ENCODE measurements around the gene SH3RF2. TPM values are rescaled to one million over a fixed set of nuclear protein-coding genes. Genes with fewer than 3 reads are reported as not detected.

Gene SH3RF2
- total RNA-seq, 4 donors from 2014 or later, result 0.26 to 4.1 (median 1.8) TPM

DNA sequence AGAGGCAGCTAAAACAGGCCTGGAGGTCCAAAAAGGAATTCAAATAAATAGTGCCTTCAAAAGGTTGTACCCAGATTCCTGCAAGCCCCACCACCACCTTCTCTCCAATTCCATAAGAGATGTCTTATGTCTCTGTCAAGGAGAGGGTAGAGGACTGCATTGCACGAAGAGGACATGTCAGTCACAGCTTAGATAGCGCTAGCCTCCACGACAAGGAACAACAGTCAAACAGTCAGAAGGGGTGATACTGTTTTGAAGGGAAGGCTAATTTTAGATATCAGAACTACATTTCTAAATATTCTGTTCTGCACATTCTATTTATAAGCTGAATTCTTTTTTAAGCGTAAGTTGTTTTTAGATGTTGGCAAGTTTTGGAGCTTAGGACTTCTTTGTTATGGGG, 134.8 kb downstream of the SH3RF2 start:
- Histone ChIP-seq H3K4me1 (no peaks in the 10 kb centered on the region), H3K4me3 (no peak overlapping the region), H3K27ac (no peak overlapping the region), H3K36me3 (no peaks in the 10 kb centered on the region), H3K9me3 (no peaks in the 10 kb centered on the region), H3K27me3 (no peaks in the 10 kb centered on the region)
- intact Hi-C loops (cut with DNase I; ENCODE audit: low total_unique reads), result no loop called here
- no peak for DNase-seq
- no peak for TF ChIP-seq POLR2A (IDR thresholded peaks at IDR 0.05)
- TF ChIP-seq, protein P1, sequence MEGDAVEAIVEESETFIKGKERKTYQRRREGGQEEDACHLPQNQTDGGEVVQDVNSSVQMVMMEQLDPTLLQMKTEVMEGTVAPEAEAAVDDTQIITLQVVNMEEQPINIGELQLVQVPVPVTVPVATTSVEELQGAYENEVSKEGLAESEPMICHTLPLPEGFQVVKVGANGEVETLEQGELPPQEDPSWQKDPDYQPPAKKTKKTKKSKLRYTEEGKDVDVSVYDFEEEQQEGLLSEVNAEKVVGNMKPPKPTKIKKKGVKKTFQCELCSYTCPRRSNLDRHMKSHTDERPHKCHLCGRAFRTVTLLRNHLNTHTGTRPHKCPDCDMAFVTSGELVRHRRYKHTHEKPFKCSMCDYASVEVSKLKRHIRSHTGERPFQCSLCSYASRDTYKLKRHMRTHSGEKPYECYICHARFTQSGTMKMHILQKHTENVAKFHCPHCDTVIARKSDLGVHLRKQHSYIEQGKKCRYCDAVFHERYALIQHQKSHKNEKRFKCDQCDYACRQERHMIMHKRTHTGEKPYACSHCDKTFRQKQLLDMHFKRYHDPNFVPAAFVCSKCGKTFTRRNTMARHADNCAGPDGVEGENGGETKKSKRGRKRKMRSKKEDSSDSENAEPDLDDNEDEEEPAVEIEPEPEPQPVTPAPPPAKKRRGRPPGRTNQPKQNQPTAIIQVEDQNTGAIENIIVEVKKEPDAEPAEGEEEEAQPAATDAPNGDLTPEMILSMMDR (IDR thresholded peaks at IDR 0.05), result no peak

DNA sequence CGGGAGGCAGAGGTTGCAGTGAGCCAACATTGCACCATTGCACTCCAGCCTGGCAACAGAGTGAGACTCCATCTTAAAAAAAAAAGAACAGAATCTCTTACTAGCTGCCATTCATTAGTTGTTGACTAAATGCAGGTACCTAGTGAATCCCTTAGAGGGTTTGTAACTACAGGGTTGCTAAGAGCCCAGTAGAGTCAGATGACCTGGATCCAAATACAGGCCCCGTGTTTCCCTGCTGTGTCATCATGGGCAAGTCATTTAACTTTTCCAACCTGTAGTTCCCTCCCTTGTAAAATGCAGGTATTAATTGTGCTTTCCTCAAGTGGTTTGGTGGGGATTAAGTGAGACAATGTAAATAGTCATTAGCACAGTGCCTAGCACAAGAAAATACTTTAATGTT, 136.2 kb downstream of the SH3RF2 start:
- Histone ChIP-seq H3K27me3 (no peaks in the 10 kb centered on the region), H3K36me3 (no peaks in the 10 kb centered on the region), H3K9me3 (no peaks in the 10 kb centered on the region), H3K4me1 (no peaks in the 10 kb centered on the region), H3K27ac (no peak overlapping the region), H3K4me3 (no peak overlapping the region)
- no peak for TF ChIP-seq POLR2A (IDR thresholded peaks at IDR 0.05)
- TF ChIP-seq, protein P1 (IDR thresholded peaks at IDR 0.05), result no peak
- intact Hi-C loops (cut with DNase I; ENCODE audit: low total_unique reads), result no loop called here
- DNase-seq, result no peak

DNA sequence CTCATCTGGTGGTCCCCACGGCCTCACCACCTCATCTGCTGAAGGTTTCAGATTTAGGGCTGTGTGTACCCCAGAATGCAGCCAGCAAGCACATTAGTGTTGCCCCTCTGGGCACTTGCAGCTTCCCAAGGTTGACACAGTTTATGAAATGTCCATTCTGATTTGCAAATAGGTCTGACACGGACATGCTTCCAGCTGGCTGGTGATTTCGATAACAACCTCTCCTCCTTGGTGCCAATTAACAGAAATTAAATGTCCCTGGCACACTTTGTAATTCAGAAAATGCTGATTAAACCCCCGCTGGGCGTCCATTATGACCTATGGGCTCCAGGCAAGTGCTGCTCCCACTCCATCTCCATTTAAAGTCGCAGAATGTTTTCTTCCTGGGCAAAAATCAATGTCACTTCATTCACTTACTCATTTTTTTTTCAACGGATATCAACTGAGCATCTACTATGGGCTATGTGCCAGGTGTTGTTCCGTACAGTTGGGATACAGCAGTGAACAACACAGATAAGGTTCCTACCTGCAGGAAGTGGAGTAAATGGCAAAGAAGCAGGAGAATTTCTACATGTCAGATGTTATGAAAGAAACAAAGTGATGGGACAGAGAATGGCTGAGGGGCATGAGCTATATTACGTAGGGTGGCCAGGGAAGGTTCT, 137.0 kb downstream of the SH3RF2 start:
- Histone ChIP-seq H3K9me3 (no peaks in the 10 kb centered on the region), H3K36me3 (no peaks in the 10 kb centered on the region), H3K4me1 (no peaks in the 10 kb centered on the region), H3K4me3 (no peak overlapping the region), H3K27ac (no peak overlapping the region), H3K27me3 (no peaks in the 10 kb centered on the region)
- TF ChIP-seq, protein P1 (IDR thresholded peaks at IDR 0.05), result no peak
- intact Hi-C loops (cut with DNase I; ENCODE audit: low total_unique reads), result no loop called here
- no peak for DNase-seq

DNA sequence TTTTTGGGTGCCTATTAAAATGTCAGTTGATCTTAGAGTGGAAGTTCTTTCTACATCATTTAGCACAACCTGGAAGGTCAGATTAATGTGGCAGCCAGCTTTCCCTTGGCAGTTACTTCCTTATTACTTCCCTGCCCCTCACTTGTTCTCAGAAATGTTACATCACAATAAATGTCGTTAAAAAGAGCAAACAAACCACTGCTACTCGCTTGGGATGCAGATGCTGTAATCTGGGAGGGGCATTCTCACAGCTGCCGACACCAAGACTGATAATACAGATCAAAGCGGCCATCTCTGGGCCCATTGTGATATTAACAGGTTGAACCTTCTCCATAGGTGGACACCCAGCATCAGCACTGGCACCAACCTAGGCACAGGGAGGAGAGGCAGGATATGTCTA, 139.7 kb downstream of the SH3RF2 start:
- TF ChIP-seq POLR2A (IDR thresholded peaks at IDR 0.05), result no peak
- TF ChIP-seq, protein P1 (IDR thresholded peaks at IDR 0.05), result no peak
- Histone ChIP-seq H3K27ac (no peak overlapping the region), H3K27me3 (no peaks in the 10 kb centered on the region), H3K4me1 (no peaks in the 10 kb centered on the region), H3K36me3 (no peaks in the 10 kb centered on the region), H3K4me3 (no peak overlapping the region), H3K9me3 (no peaks in the 10 kb centered on the region)
- intact Hi-C loops (cut with DNase I; ENCODE audit: low total_unique reads), result no loop called here
- DNase-seq, result no peak

DNA sequence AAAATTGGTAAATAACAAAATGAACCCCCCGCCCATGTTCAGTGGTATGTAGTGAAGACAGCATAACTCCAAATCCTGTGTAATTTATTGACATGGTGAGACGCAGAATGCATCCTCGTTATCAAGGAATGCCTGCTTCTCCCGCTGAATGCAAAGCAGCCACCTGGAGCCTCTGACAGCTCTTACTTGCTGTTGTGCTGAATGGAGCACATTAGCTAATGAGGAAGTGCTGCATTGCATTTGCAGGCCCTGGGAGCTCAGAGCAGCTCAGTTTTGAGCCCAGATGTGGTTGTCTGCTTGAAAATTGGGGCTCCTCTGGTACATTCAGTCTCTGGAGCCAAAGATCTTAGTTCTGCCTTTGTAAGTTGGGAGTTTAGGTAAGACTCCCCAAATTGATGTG, 140.1 kb downstream of the SH3RF2 start:
- intact Hi-C loops (cut with DNase I; ENCODE audit: low total_unique reads), result no loop called here
- no peaks in the 10 kb centered on the region for H3K9me3 ChIP-seq
- no peaks in the 10 kb centered on the region for H3K36me3 ChIP-seq
- H3K27me3 ChIP-seq, result no peaks in the 10 kb centered on the region
- no peak for DNase-seq
- H3K4me1 ChIP-seq, result no peaks in the 10 kb centered on the region
- H3K4me3 ChIP-seq, result no peak overlapping the region
- TF ChIP-seq, protein P1 (IDR thresholded peaks at IDR 0.05), result no peak
- no peak for TF ChIP-seq POLR2A (IDR thresholded peaks at IDR 0.05)
- H3K27ac ChIP-seq, result no peak overlapping the region

Measured in uterus (tissue), 4 donors.